GM19351 (cell line): ENCODE results near the gene FGF2.
"Not testable (repeated sequence)": the region's sequence is repeated elsewhere in the genome, so short reads cannot be mapped to it uniquely, and the experiment has no call there.

ENCODE experiments used
- ATAC-seq: cut with Tn5 transposase; IDR thresholded peaks from one replicate; pipeline ENCODE4 v1.9.1; 2021; ENCODE audit warnings: mild to moderate bottlenecking, moderate library complexity; ENCODE audit not compliant: unreplicated experiment

The FGF2 gene

DNA sequence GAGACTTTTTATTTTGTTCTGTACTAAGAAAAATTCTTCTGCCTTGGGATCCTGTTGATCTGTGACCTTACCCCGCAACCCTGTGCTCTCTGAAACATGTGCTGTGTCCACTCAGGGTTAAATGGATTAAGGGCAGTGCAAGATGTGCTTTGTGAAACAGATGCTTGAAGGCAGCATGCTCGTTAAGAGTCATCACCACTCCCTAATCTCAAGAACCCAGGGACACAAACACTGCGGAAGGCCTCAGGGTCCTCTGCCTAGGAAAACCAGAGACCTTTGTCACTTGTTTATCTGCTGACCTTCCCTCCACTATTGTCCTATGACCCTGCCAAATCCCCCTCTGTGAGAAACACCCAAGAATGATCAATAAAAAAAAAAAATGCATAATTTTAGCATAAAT is 13.8 kb upstream of the FGF2 start:
- ATAC-seq, result not testable (repeated sequence)

DNA sequence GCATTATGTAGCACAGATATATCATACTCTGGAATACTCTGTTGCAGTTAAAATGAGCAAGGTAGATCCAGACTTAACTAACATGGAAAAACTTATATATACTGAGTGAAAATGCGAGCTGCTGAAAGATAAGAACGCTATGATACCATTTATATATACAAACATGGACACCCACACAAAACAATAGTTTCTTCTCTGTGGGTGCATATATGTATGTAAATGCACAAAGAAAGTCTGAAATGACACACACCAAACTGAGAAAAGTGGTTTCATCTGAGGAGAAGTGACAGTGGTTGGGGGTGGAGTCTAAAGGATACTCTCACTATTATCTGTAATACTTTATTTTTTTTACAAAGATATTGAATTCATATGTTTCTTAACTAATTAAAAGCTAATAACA is 12.2 kb upstream of the FGF2 start:
- peak; percentile 100 for ATAC-seq

DNA sequence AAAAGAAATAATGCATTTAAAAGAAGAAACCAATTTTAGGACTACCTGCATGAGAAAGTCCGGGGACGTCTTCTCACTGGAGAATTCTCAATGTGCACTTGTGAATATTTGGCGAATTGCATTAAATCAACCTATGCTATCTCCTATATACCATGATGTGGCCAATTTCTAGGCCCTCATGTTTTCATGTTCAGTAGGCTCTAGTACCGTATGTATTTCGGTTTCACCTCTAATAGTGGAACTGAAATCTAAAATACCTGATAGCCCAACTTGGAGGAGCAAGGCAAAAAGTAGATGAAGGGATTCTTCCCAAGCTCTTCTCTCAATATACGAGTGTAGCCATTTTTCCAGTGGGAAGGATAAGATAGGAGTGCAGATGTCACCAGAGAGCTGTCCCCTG is 11.4 kb upstream of the FGF2 start:
- no peak for ATAC-seq

DNA sequence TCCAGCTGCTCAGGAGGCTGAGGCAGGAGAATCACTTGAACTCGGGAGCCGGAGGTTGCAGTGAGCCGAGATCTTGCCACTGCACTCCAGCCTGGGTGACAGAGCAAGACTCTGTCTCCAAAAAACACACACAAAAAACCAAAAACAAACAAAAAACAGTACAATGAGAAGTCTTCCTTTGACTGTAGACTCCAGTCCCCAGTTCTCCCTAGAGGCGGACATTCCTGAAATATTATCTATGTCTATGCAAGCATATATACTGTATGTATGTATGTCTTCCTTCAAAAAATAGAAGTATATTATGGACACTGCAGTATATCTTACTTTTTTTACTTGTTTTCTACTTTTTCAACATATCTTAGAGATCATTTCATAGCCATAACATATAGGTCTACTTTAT is 10.2 kb upstream of the FGF2 start:
- no peak for ATAC-seq

DNA sequence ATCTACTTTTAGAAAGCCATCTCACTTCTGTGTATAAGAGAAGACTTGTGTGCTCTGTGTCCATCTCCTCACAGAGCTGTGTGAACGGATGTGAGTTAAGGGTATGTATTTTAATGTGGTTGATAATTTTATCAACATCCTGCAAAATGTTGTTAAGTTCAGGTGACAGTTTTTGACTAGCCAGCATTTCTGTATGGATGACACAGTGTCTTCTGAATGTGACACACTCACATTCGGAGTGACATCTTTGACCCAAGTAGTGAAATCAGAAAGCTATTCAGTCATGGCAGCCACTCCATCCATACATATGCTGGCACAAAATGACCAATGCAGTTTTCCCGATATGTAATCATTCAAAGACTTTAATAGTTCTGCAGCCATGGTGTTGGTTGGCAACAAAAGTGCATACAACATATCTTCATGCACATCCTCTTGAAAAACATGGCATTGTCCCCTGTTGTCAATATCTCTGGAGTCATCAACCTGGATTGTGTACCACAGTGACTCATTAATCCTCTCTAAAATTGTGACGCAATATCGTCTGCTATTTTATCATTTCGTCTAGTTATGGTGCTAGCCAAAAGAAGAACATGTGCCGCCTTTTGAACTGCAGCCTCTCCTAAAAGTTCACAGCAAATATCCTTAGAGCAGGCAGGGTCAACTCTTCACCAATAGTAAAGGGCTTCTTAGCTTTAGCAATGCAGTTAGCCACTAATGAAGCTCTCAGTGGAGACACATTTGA is 6.8 kb upstream of the FGF2 start:
- no peak for ATAC-seq

DNA sequence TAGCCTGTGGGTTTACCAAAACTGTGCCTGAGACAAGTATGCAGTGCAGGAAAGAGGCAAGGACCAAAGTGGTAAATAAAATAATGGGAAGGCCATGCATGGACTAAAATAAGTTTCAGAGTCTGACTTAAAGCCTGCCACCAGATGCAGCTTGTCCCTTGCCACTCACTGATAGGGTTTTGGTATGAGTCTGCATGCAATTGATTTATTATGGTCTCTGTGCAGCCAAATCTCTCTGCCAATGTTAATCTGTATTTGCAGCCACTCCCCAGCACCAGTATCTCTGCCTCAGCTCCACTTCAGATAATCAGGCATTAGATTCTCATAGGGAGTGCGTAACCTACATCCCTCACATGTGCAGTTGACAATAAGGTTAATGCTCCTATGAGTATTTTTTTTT is 5.5 kb upstream of the FGF2 start:
- ATAC-seq, result no peak

DNA sequence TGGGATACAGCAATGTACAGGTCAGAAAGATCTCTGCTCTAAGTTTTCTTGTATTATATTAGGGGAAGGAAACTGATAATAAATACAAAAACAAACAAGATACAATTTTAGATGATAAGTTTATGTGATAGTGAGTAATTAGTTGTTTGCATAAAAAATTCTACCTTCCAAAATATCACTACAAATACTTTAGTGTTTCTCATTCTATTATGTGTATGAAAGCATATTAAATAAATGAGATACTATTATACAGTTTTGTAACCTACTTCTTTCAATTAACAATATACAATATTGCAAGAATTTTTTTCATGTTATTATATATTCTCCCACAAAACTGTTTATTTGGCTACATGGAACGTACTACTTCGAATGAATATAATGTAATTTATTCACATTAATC is 4.2 kb upstream of the FGF2 start:
- no peak for ATAC-seq

DNA sequence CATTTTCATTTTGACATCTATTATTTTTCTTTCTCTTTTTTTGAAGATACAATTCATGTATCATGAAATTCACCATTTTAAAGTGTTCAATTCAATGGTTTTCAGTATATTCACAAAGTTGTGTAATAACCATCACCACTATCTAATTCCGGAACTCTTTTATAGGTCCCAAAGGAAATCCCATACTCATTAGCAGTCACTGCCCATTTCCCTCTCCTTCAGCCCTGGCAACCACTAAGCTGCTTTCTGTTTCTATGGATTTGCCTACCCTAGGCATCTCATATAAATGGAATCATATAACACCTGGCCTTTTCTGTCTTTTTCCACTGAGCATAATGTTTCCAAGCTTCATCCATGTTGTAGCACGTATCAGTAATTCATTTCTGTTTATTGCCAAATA is 3.2 kb upstream of the FGF2 start:
- ATAC-seq, result no peak

DNA sequence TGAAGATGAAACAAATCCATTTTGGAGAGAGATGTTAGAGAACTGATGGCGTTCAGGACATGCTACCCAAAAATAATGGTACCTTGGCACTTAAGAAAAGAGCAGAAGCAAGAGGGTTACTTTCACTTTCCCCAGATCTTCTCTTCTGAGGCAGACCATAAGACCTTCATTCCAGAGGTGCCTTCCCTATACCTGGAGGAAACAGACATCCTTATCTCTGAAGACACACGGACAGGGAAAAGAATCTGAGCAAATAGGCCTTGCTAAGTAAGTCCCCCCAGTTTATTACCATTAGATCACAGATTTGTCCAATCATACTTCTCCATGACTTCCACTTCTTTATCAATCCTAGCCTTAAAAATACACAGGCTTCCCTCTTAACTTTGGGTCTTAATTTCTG is 2.0 kb upstream of the FGF2 start:
- ATAC-seq, result no peak

DNA sequence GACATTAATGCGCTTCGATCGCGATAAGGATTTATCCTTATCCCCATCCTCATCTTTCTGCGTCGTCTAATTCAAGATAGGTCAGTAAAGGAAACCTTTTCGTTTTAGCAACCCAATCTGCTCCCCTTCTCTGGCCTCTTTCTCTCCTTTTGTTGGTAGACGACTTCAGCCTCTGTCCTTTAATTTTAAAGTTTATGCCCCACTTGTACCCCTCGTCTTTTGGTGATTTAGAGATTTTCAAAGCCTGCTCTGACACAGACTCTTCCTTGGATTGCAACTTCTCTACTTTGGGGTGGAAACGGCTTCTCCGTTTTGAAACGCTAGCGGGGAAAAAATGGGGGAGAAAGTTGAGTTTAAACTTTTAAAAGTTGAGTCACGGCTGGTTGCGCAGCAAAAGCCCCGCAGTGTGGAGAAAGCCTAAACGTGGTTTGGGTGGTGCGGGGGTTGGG is 528 bp upstream of the FGF2 start:
- ATAC-seq, result no peak

DNA sequence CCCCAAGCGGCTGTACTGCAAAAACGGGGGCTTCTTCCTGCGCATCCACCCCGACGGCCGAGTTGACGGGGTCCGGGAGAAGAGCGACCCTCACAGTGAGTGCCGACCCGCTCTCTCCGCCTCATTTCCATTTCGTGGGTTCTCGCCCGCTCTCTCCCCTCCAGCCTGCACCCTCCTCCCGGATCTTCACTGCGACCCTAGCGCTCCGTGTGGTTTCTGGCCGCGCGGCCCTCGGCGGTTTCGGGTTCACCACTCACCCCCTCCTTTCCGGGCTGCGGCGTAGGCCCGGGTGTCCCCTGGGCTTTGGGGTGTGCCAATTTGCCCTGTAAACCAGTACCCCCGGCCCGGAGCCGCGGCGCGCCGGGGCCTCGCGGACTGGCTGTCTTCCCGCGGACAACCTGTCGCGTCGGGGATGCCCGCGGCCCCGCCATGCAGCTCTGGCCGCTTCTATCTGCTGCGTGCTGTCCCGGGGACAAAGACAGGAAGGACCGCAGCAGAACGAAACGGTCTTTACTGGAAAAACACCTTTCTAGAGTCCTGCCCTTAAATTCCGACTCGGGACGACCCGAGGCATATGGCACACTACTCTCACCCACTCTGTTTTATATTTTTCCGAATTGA is 737 bp downstream of the FGF2 start:
- ATAC-seq, result peak; percentile 40

DNA sequence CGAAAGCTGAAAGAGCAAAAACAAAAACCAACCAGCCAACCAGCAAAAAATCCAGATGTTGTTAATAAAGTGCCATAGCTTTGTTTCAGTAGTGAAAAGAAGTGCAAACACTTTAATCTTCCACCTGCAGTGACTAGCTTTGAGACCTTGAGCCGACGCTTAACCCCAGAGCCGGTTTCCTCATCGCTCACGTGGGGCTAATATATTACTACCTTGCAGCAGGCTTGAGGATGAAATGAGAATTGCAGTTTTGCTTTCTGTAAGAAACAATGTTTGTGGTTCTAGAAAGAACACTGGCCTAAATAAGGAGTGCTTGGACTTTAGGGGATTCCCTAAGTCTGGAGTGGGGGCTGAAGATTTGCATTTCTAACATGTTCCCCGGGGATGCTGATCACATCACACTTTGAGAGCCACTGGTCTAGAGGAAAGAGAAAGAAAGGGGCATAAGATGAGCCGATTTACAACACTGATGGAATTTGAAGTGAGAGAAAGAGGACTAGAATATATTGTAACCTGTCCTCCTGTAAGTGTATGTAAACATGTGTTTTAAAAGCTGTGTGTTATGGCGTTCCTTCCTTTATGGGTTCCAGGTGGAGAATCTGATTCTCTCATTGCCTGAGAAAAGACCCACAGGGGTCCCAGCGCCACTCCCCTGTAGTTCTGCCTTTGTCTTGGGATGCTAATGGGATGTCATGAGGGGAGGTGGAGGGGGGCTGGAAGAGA is 1.4 kb downstream of the FGF2 start:
- ATAC-seq, result peak; percentile 87

DNA sequence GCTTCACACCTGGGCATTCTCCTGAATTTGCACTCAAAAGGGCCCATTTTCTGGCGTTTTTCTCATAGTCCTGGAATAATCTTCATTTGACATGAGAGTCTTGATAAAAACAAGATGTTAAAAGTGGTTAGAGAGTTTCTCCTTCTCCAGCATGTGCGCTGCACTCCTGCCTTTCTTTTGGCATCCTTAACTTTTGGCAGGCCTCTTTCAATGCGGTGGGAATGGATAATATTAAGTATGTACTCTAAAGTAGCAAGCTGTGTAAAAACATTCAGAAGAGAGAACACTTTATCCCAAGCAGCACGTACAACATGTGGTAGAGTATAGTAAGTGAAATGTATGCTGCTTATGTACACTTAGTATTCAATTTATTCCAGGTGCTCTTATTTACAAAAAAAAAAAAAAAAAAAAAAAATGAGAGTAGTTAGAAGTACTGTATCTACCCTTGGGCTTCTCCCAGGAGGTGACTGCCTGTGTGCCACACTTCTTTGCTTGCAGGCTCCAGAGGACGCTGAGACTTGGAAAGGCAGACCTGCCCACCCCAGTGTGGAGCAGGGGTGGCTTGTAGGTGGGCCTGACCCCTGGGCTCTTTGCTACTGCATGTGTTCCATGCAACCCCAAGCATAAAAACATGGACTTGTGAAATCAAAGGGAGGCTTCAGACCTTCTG is 3.9 kb downstream of the FGF2 start:
- no peak for ATAC-seq

DNA sequence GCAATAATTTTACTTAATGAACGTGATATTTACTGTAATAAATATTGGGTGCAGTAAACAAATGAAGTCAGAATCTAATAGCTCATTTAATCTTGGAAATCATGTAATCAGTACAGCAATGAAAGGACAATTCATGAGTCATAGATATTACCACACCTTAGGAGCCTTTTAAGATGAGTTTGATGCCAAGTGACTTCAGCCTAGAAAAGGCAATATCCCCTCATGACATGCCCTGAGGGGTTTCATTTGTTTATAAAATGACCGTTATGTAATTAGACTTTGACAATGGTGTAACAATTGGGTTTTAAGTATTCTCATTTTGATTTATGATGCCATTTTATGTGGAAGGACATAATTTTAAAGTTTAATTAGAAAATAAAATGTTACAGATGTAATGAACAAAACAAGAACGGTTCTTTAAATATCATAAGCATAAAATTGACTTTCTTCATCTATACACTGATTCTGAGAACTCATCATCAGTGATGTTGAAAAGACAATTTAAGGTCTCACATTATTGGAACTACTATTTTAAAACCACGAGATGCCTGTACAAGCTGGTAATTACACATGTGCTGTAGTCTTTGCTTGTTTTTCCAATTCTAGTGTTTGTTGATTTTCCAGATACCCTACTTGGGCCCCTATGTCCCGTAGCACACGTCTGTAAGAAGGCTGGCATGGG is 5.0 kb downstream of the FGF2 start:
- ATAC-seq, result no peak

DNA sequence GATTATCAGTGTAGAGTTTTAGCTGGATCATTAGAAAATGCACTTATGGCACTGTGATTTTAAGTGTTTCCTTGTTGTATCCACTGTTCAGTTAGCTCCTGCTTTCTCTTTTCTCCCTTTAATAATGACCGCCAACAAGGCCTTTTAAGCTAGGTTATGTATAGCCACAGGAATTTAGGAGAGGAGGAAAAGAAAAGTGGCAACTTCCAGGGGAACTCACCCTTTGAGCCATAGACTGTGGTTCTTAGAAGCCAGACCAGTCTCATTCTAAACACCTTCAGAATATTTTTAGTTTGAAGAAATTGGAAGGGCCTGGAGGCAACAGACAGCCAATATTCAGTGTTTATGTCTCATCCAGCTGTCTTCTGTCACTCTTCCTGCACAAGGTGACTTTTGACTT is 6.1 kb downstream of the FGF2 start:
- ATAC-seq, result no peak

DNA sequence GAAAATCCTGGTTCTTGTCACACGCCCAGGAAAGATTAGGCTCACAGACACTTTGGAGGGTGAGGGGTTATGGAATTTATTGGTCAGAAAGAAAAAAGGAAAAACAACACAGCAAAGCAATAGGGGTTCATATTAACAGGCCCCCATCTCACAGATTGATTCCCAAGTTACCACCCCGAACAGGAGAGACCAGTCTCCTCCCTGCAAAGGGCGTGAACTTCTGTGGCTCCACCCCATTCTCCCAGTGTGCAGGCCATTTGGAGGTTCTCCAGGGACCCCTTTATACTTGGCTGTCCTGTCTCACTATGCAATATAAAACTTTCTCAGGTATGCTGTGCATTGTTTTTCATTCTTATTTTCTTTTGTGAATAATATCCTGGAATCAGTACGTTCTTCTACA is 7.4 kb downstream of the FGF2 start:
- no peak for ATAC-seq

DNA sequence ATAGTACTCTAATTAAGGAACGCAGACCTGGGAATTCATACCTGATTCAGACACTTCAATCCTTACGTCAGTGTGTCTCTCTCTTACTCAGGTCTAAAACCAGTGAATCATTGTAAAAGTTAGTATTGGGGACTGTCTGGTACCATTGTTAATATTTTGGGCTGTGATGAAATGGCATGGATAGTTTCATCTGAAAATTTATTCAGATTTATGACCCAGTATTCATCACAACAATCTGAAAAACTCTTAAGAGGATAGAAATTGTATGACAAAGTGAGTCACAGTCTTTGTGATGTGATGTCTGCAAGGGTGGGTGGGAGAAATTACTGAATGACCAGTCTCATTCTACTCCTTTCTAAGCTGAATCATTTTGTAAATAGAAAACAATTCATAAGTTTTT is 10.3 kb downstream of the FGF2 start:
- ATAC-seq, result no peak

DNA sequence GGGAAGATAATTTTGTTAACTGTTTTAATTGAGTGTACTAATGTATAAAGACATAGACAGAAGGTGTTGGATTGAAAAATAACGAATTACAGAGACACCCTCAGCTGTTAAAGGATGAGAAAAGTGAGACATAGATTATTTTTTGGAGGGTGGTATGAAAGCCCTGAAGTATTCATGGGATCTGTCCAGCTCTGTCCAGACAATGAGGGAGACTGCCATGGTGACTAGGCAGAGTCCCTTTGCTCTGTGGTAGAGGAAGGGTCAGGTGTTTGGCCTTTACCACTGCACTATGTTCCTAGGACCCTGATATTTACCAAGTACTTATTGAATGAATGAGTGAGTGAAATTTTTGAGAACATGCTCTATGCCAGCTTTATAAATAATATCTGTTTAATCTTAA is 11.4 kb downstream of the FGF2 start:
- no peak for ATAC-seq

DNA sequence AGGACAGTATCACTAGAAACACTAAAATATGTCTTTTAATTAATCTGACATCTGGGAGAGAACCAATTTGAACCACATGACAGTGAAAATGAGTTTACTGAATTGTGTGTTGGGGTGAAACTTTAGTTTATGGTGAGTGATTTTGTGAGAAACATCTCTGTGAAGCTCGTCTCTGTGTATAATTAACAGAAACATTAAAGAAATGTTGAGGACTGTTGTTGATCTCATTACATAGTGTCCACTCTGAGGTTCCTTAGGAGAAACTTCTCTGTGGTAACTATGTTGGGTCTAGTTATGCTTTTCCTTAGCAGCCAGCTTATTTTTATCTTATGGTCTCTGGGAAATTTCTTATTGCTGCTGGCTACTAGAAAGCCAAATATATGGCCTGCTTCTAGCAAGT is 15.8 kb downstream of the FGF2 start:
- no peak for ATAC-seq

DNA sequence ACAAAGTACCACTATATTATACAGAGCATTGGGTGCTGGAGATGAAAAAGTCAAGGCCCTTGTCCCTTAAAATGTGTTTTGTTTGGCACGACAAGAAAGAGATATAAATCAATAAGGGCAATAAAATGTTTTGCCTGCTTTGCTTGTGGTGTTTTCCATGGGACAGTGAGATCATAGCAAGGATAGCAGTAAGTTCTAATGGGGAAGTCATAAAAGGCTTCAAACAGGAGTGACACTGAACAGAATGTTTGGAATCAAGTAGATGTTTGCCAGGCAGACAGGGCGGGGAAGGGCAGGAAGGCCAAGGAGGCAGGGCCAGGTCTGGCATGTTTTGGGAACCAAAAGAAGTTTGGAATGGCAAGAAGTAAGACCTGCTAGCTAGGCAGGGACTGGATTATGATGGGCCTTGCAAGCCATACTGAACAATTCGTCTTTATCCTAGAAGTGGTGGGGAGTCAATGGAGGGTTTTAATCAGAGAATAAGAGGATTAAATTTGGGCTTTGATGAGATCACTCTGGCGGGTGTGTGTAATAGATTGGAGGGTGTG is 16.4 kb downstream of the FGF2 start:
- ATAC-seq, result no peak

DNA sequence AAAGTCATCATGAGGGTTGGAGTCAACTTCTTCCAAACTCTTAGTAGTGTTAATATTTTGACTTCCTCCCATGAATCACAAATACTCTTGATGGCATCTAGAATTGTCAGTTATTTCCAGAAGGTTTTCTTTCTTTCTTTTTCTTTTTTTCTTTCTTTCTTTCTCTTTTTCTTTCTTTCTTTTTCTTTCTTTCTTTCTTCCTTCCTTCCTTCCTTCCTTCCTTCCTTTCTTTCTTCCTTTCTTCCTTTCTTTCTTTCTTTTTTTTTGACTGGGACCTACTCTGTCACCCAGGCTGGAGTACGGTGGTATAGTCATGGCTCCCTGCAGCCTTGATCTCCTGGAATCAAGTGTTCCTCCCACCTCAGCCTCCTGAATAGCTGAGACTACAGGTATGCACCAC is 17.8 kb downstream of the FGF2 start:
- ATAC-seq, result not testable (repeated sequence)
